Activated CD8-positive, alpha-beta memory T cell treated with anti-CD3 and anti-CD28 coated beads for 4 hours (primary cell): ENCODE data around the gene TNK2.

Experiments used
- DNase-seq, 2 donors: peaks; one replicate each; pipeline ENCODE4 v3.0.0-alpha.2; 2020; ENCODE audit warnings: low read depth in 2 of 2

Gene TNK2

GRCh38 chr3:195899701-195900435, 8.5 kb downstream of the TNK2 start:
- DNase-seq = no peak

GRCh38 chr3:195897853-195898415, 10.4 kb downstream of the TNK2 start:
- DNase-seq = no peak

DNA sequence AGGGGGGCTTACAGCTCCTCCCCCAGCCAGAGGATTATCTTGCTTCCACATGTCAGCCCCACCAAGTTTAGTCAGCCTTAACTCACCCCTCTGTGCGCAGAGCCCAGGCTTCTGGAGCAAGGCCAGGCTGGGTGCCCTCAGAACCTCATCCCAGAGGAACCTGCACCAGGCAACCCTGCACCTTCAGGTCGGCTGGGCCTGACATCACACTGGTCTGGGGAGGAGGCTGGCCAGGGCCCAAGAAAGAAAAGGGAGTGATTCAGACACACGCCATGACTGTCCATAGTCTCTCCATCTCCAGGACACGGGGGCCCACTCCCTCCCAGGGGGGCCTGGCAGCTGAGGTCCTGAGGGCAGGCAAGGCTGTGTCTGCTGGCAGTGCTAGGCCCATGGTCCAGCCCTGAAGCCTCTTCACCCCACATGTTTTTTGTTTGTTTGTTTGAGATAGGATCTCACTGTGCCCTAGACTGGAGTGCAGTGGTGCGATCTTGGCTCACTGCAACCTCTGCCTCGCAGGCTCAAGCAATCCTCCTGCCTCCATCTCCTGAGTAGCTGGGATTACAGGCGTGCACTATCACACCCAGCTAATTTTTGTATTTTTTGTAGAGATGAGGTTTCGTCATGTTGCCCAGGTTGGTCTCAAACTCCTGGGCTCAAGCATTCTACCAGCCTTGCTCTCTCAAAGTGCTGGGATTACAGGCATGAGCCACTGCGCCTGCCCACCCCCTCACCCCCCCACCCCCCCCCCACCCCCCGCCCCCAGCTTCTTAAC, 11.1 kb downstream of the TNK2 start:
- no peak for DNase-seq

GRCh38 chr3:195896361-195897080, 11.8 kb downstream of the TNK2 start:
- DNase-seq = no peak

- no peak for DNase-seq
Measured at GRCh38 chr3:195895861-195896360, 12.4 kb downstream of the TNK2 start.

GRCh38 chr3:195895078-195895860, 13.1 kb downstream of the TNK2 start:
- DNase-seq = no peak

GRCh38 chr3:195893916-195894465, 14.4 kb downstream of the TNK2 start:
- no peak for DNase-seq

DNA sequence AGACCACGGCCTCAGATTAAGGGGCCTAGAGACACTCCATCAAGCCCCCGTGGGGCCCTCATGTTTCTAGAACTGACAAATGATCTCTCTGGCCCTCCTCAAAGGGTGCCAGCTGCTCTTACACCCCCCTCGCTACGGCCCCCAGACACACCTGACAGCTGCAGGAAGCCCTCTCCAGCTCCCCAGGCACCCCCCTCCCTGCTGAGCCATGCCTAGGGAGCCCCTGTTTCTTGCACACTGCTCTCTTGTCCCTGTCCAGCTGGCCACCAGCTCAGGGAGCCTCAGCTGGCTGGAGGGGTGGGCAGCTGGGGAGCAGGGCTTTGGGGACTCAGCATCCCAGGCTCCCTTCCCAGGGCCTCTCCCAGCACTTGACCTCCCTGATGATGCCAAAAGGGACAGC, 14.8 kb downstream of the TNK2 start:
- DNase-seq = no peak

- no peak for DNase-seq
Measured at GRCh38 chr3:195893044-195893395, 15.3 kb downstream of the TNK2 start.

GRCh38 chr3:195892105-195893043, 16.0 kb downstream of the TNK2 start:
- DNase-seq = no peak

DNA sequence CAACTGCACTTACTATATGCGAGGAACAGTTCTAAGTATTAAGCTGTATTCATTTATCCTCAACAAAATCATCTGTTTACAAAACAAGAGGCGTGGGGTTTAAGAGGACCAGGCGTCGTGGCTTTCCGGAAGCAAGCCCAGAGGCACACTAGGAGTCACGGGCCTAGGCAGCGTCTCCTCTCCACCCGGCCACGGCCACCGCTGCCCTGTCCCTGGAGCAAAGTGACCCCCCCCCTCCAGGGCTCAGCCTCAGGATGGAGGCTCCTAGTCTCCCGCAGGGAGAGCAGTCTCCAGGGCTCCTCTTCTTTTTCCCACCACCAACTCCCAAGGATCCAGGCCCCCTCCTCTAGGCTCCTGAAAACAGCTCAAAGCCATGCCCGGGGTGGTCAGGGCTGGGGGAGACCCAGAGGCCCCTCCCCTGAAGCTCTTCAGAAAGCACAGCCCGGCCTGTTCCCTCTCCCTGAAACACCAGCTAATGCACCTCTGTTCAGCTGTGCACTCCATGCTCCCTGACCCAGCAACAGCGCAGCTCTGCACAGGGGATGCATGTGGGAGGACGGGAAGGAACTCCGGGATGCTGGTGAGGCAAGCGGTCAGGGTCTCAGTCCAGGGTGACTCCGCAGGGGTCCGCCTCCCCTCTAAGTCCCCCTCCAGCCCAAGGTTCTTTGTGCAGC, 16.8 kb downstream of the TNK2 start:
- DNase-seq = no peak

GRCh38 chr3:195889870-195890295, 18.5 kb downstream of the TNK2 start:
- no peak for DNase-seq

- DNase-seq = no peak
Measured at GRCh38 chr3:195888981-195889869, 19.1 kb downstream of the TNK2 start.

DNA sequence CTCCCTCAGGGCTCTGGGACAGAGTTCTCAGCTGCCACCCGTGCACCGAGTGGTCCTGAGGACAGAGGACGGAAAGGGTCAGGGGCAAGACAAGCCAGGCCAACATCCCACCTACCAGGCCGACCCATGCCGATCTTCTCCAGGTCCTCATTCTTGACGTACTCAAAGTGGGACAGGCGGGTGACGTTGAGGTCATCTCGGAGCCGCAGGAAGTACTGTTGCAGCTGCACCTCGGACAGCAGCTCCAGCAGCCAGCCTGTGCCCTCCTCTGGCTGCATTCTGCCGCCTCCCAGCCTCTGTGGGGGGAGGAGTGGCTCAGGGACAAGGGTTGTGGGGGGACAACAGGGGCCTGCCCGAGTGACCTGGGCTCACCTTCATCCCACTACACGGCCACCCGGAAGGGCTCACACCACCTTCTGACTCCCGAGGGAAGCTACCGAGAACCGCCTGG, 20.0 kb downstream of the TNK2 start:
- DNase-seq = no peak

GRCh38 chr3:195887670-195888069, 20.7 kb downstream of the TNK2 start:
- DNase-seq = no peak

DNA sequence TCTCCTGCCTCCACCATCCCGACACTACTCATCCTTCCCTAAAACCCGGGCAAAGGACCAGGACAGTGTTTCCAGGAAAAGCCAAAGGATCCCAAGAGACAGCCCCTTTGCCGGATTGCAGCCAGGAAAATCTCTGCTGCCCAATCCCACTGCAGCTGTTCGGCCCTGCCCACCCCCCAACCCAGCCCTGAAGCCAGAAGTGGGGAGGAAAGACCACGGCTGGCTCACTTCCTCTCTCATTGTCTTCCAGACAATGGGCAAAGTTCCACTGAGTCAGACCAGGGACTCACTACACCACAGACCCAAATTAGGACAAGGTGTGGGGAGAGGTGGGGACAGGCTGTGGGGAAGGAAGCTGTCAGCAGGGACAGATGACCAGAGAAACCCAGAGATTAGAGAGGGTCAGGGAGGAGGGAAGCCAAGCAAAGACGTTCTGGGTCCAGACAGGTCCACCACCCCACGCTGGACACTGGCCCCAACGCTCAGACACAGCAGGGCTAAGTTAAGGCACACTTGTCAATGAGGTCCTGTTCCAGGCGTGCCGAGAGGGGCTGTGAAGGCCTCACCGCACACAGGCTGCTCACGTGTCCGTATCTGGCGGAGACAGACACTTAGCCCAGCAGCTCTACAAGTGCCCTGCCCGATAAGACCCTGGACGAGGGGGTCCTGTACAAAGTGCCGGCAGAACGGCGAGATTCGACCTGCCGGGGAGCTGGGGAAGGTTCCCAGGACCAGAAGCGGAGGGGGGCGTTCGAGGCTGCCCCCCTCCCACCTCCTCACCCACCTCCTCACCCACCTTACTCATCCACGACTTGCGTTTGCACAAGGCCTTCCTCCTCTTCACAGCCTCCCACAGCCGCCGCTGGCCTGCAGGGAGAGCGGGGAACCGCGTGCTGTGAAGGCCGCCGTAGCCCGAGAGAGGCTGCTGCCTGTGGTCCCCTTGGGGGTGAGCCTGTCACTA, 21.9 kb downstream of the TNK2 start:
- DNase-seq = no peak
